Measurements from ENCODE around the gene ADCY4.

DNA sequence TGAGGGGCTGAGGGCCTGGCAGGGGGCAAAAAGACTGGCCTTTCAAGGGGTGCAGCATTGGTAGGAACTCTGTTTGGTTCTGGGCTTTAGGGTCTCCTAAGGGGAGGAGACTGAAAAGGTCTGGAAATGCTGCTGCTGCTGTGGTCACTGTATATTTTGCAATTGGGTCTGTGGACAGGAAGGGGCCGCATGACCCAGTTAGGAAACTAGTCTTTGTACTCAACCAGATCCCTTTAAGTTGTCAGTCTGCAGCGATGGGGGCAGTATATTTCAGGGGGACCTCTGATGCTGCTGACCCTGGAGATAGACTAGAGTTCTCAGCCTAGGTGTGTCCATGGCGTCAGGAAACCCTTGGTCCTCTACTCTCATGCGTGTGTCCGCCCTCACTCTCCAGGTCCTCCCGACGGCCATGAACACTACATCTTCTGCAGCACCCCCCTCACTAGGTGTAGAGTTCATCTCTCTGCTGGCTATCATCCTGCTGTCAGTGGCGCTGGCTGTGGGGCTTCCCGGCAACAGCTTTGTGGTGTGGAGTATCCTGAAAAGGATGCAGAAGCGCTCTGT is 19.5 kb downstream of the ADCY4 start:
- TF ChIP-seq, protein P1, sequence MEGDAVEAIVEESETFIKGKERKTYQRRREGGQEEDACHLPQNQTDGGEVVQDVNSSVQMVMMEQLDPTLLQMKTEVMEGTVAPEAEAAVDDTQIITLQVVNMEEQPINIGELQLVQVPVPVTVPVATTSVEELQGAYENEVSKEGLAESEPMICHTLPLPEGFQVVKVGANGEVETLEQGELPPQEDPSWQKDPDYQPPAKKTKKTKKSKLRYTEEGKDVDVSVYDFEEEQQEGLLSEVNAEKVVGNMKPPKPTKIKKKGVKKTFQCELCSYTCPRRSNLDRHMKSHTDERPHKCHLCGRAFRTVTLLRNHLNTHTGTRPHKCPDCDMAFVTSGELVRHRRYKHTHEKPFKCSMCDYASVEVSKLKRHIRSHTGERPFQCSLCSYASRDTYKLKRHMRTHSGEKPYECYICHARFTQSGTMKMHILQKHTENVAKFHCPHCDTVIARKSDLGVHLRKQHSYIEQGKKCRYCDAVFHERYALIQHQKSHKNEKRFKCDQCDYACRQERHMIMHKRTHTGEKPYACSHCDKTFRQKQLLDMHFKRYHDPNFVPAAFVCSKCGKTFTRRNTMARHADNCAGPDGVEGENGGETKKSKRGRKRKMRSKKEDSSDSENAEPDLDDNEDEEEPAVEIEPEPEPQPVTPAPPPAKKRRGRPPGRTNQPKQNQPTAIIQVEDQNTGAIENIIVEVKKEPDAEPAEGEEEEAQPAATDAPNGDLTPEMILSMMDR (IDR thresholded peaks at IDR 0.05), result no peak
- TF ChIP-seq EZH2 (IDR thresholded peaks at IDR 0.05; ENCODE audit: borderline replicate concordance, insufficient read depth, low read depth, low read length, poor library complexity, severe bottlenecking), result no peak

All from B cell (primary cell).